GM18517 (cell line): ENCODE results near the gene PLEKHB1.

Source experiments
- ATAC-seq: cut with Tn5 transposase; IDR thresholded peaks from one replicate; pipeline ENCODE4 v1.9.1; 2021; ENCODE audit warnings: mild to moderate bottlenecking, moderate library complexity; ENCODE audit not compliant: unreplicated experiment

PLEKHB1 gene

GRCh38 chr11:73647459-73648100 lies 1.2 kb downstream of the PLEKHB1 start:
- no peak for ATAC-seq

GRCh38 chr11:73648121-73648520 lies 1.7 kb downstream of the PLEKHB1 start:
- no peak for ATAC-seq

- no peak for ATAC-seq
These were observed 2.2 kb downstream of the PLEKHB1 start for GRCh38 chr11:73648571-73649046.

- no peak for ATAC-seq
These were observed 2.8 kb downstream of the PLEKHB1 start for GRCh38 chr11:73649206-73649605.

- no peak for ATAC-seq
These were observed 4.0 kb downstream of the PLEKHB1 start for GRCh38 chr11:73650400-73650799.

GRCh38 chr11:73651252-73651651 lies 4.9 kb downstream of the PLEKHB1 start:
- ATAC-seq, result no peak

- ATAC-seq, result no peak
These were observed 5.3 kb downstream of the PLEKHB1 start for GRCh38 chr11:73651661-73652045.

GRCh38 chr11:73652046-73652730 lies 5.8 kb downstream of the PLEKHB1 start:
- no peak for ATAC-seq

GRCh38 chr11:73652856-73653559 lies 6.6 kb downstream of the PLEKHB1 start:
- no peak for ATAC-seq

- ATAC-seq, result no peak
These were observed 7.6 kb downstream of the PLEKHB1 start for GRCh38 chr11:73653996-73654395.

GRCh38 chr11:73654482-73655021 lies 8.2 kb downstream of the PLEKHB1 start:
- ATAC-seq, result no peak

GRCh38 chr11:73655686-73656085 lies 9.3 kb downstream of the PLEKHB1 start:
- ATAC-seq, result no peak

- no peak for ATAC-seq
These were observed 10.6 kb downstream of the PLEKHB1 start for GRCh38 chr11:73656985-73657384.

- no peak for ATAC-seq
These were observed 13.6 kb downstream of the PLEKHB1 start for GRCh38 chr11:73659961-73660360.

GRCh38 chr11:73660497-73661034 lies 14.2 kb downstream of the PLEKHB1 start:
- ATAC-seq, result no peak

- ATAC-seq, result peak; percentile 53
These were observed 14.8 kb downstream of the PLEKHB1 start for GRCh38 chr11:73661035-73661628.

GRCh38 chr11:73662445-73663157 lies 16.2 kb downstream of the PLEKHB1 start:
- no peak for ATAC-seq

- no peak for ATAC-seq
These were observed 17.5 kb downstream of the PLEKHB1 start for GRCh38 chr11:73663604-73664495.

GRCh38 chr11:73664877-73665276 lies 18.5 kb downstream of the PLEKHB1 start:
- no peak for ATAC-seq
